Measurements from ENCODE around the gene GOLGA8N.
"Not testable (repeated sequence)": the region's sequence is repeated elsewhere in the genome, so short reads cannot be mapped to it uniquely, and the experiment has no call there.

DNA sequence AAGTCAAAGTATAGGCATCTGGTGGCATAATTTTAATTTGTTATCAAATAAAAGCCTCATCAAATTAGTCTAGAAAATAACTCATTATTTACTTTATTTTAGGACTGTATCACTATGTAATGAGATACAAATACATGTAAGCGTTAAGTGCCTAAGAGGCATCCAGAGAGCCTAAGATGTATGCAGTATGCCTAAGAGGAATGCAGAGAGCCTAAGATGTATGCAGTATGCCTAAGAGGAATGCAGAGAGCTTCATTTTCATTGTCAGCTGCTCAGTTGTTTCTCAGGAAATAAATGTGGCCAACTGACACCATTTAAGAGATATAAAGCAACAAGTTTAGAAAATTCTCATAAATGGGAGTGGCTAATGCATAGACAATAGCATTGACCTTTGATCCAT is 49.8 kb upstream of the GOLGA8N start:
- TF ChIP-seq, protein P1, sequence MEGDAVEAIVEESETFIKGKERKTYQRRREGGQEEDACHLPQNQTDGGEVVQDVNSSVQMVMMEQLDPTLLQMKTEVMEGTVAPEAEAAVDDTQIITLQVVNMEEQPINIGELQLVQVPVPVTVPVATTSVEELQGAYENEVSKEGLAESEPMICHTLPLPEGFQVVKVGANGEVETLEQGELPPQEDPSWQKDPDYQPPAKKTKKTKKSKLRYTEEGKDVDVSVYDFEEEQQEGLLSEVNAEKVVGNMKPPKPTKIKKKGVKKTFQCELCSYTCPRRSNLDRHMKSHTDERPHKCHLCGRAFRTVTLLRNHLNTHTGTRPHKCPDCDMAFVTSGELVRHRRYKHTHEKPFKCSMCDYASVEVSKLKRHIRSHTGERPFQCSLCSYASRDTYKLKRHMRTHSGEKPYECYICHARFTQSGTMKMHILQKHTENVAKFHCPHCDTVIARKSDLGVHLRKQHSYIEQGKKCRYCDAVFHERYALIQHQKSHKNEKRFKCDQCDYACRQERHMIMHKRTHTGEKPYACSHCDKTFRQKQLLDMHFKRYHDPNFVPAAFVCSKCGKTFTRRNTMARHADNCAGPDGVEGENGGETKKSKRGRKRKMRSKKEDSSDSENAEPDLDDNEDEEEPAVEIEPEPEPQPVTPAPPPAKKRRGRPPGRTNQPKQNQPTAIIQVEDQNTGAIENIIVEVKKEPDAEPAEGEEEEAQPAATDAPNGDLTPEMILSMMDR (IDR thresholded peaks at IDR 0.05), result not testable (repeated sequence)
- not testable (repeated sequence) for TF ChIP-seq POLR2A (IDR thresholded peaks at IDR 0.05)
